Effector memory CD4-positive, alpha-beta T cell (primary cell): ENCODE measurements around the gene GRID1.
"Not testable (repeated sequence)": the region's sequence is repeated elsewhere in the genome, so short reads cannot be mapped to it uniquely, and the experiment has no call there.

Experiments used
- DNase-seq, 3 donors: peaks; one replicate each; pipeline ENCODE4 v3.0.0-alpha.2; 2020
- H3K27ac ChIP-seq: 2 replicates; pipeline ENCODE4 v1.7.0; 2013; ENCODE audit warnings: mild to moderate bottlenecking, low read length, moderate library complexity; ENCODE audit not compliant: insufficient read depth, poor library complexity, severe bottlenecking
- H3K27me3 ChIP-seq: replicated peaks from 2 replicates; pipeline ENCODE4 v1.7.0; 2013; ENCODE audit warnings: mild to moderate bottlenecking, low read length; ENCODE audit not compliant: insufficient read depth, control insufficient read depth, poor library complexity, severe bottlenecking
- H3K36me3 ChIP-seq: 2 replicates; pipeline ENCODE4 v1.7.0; 2013; ENCODE audit warnings: mild to moderate bottlenecking, low read length, moderate library complexity; ENCODE audit not compliant: control insufficient read depth, insufficient read depth
- H3K4me1 ChIP-seq: 2 replicates; pipeline ENCODE4 v1.7.0; 2013; ENCODE audit warnings: low read length, mild to moderate bottlenecking; ENCODE audit not compliant: control insufficient read depth, insufficient read depth, poor library complexity, severe bottlenecking
- H3K4me3 ChIP-seq: 2 replicates; pipeline ENCODE4 v1.7.0; 2013; ENCODE audit warnings: low read length, low read depth, mild to moderate bottlenecking; ENCODE audit not compliant: insufficient read depth, poor library complexity, severe bottlenecking
- H3K9me3 ChIP-seq: 2 replicates; pipeline ENCODE4 v1.7.0; 2013; ENCODE audit warnings: mild to moderate bottlenecking, low read length, moderate library complexity; ENCODE audit not compliant: control insufficient read depth

Gene GRID1

DNA sequence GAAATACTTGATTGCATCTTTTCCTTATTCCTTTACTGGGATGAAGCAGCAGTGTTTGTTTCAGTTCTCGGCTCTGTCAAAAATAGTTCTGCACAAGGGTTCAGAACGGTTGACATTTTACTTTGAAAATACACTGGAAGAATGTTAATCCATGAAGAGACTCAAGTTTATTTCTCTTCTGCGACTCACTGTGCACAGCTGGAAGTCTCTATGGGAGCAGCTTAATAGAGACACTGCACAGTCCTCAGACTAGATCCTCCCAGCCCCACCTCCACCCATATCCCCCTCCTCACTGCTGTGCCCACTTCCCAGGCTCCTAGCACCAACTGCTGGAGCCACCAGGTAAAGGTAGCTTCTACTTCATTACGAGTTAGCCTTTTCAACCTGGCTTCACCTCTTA is 517.8 kb downstream of the GRID1 start:
- no peak for DNase-seq
- Histone ChIP-seq H3K27ac (no peak overlapping the region), H3K4me1 (no peaks in the 10 kb centered on the region), H3K4me3 (no peak overlapping the region), H3K9me3 (no peaks in the 10 kb centered on the region), H3K27me3 (no peaks in the 10 kb centered on the region), H3K36me3 (no peaks in the 10 kb centered on the region)

DNA sequence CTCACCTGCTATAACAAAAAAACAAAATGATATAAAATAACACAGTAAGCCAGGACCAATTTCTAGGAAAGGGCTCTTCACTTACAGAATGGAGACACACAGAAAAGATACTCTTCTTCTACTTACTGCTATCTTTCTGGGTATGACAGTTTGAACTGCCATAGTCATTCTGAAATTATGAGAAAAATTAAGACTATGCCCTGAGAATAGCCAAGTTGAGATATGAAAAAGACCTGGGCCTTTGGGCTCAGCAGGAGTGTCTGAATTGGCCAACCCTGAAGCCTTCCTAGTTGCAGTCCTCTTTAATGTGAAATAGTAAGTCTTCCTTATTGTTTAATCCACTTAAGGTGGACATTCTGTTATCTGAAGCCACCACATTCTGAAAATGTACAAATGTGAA is 519.5 kb downstream of the GRID1 start:
- Histone ChIP-seq H3K36me3 (no peaks in the 10 kb centered on the region), H3K4me3 (no peak overlapping the region), H3K9me3 (no peaks in the 10 kb centered on the region), H3K4me1 (no peaks in the 10 kb centered on the region), H3K27me3 (no peaks in the 10 kb centered on the region), H3K27ac (no peak overlapping the region)
- DNase-seq = no peak

DNA sequence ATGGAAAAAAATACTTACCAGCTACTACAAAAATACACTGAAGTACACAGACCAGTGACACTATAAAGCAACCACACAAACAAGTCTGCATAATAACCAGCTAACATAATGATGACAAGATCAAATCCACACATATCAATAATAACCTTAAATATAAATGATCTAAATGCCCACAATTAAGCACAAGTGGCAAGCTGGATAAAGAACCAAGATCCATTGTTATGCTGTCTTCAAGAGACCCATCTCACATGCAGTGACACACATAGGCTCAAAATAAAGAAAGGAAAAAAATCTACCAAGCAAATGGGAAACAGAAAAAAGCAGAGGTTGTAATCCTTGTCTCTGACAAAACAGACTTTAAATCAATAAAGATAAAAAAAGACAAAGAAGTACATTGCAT is 527.9 kb downstream of the GRID1 start:
- not testable (repeated sequence) for H3K27ac ChIP-seq, H3K9me3 ChIP-seq, H3K27me3 ChIP-seq, H3K36me3 ChIP-seq, DNase-seq, H3K4me3 ChIP-seq, H3K4me1 ChIP-seq

DNA sequence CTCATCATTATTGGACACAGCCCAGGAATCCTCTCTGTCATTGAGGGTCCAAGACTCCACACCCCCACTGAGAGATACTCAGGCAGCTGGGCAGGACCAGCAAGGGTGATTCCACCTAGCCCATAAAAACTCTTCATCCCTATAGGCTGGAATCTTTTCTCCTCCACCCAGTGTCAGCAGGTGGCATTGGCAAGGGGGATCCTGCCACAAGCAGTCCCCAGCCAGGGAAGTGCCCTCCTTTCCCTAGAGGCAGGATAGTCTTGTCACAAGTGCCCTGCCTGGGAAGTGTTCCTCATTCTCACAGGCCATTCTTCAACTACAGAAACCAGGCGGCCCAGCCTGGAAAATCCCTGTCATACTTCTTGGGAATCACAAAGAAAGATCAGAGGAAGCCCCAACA is 533.6 kb downstream of the GRID1 start:
- no peak for DNase-seq
- Histone ChIP-seq H3K27me3 (no peaks in the 10 kb centered on the region), H3K4me3 (no peak overlapping the region), H3K27ac (no peak overlapping the region), H3K36me3 (no peaks in the 10 kb centered on the region), H3K4me1 (no peaks in the 10 kb centered on the region), H3K9me3 (peaks cover 5% of the 10 kb centered on the region)

DNA sequence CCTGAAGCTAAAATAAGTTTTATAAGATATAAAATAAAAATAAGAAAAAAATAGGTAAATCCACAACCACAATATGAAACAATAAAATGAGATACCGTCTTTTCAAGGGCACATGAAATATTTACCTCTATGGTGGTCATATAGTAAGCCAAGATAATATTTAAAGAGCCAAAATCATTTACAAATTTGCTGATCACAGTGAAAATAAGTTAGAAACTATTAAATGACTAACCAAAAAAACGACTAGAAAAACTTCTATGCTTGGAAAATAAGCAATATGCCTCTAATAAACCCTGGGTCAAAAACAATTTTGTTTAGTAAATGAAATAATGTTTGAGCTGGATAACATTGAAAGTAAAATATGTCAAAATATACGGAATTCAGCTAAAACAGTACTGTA is 535.2 kb downstream of the GRID1 start:
- H3K27me3 ChIP-seq = no peaks in the 10 kb centered on the region
- H3K27ac ChIP-seq = no peak overlapping the region
- no peaks in the 10 kb centered on the region for H3K36me3 ChIP-seq
- H3K9me3 ChIP-seq = no peaks in the 10 kb centered on the region
- no peak for DNase-seq
- H3K4me3 ChIP-seq = no peak overlapping the region
- H3K4me1 ChIP-seq = no peaks in the 10 kb centered on the region

DNA sequence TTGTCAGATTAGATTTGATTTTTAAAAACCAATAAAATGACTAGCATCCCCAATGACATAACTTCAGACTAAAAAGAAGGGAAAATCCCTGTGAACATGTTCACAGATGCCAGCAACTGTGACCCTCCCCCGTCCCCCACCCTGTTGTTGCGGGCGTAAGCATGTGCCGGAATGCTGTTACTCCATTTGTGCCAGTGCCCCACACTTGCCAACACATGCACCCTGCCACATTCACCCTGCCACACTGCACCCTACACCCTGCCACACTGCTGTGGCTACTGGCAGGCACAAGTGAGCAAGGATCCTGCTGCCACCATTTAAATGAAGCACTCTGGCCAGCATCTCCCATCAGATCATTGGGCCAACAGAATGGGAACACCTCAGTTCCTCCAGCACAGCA is 540.2 kb downstream of the GRID1 start:
- Histone ChIP-seq H3K36me3 (no peaks in the 10 kb centered on the region), H3K27ac (no peak overlapping the region), H3K4me3 (no peak overlapping the region), H3K4me1 (no peaks in the 10 kb centered on the region), H3K9me3 (no peaks in the 10 kb centered on the region), H3K27me3 (no peaks in the 10 kb centered on the region)
- DNase-seq = no peak

DNA sequence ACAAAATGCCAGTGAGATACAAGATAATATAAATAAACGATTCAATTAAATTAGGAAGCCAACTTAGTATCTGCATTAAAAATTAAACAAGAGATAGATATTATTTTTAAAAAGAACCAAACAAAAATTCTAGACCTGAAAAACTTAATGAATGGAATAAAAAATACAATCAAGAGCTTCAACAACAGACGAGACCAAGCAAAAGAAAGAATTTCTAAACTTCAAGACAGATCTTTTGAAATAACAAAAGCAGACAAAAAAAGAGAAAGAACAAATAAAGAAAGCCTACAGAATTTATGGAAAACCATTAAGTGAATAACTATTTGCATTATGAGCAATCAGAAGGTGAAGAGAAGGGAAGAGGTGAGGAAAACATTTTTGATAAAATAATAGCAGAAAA is 555.2 kb downstream of the GRID1 start:
- peaks cover 8% of the 10 kb centered on the region for H3K9me3 ChIP-seq
- no peak for DNase-seq
- H3K27me3 ChIP-seq = no peaks in the 10 kb centered on the region
- H3K27ac ChIP-seq = no peak overlapping the region
- no peaks in the 10 kb centered on the region for H3K4me1 ChIP-seq
- H3K36me3 ChIP-seq = no peaks in the 10 kb centered on the region
- H3K4me3 ChIP-seq = no peak overlapping the region

DNA sequence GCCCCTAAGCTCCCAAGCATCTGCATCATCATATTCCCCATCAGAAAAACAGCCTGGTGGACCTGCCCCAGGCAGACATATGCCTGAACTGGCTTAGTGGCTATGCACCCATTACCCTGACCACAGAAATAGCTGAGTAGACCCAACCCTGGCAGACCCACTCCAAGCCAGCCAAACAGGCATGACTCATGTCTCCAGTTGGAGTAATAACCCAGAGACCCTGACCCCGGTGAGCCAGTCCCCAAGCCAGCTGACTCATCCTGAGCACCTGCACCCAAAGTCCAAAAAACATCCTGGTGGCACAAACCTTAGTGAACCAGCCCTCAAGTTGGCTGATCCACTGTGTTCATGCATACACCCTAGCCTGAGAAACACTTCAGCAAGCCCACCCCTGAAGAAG is 555.9 kb downstream of the GRID1 start:
- H3K27ac ChIP-seq = no peak overlapping the region
- no peaks in the 10 kb centered on the region for H3K4me1 ChIP-seq
- H3K9me3 ChIP-seq = peaks cover 8% of the 10 kb centered on the region
- H3K27me3 ChIP-seq = no peaks in the 10 kb centered on the region
- H3K36me3 ChIP-seq = no peaks in the 10 kb centered on the region
- no peak overlapping the region for H3K4me3 ChIP-seq
- no peak for DNase-seq

DNA sequence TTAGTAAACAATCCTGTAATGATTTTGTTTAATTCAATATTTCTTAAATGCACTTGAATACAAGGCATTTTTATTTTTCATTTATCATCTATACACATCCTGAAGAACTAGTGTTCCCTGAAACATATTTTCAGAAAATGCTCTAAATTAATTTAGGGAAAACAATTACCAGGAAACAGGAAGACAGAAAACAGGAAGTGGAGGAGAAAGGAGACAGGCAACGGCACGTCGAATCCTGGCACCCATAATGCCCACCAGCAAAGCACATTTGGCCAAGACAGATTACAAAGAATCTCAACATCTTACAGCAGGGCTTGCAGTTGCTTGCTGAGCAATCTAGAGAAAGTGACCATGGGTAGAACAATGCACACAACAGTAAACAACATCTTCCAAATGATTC is 571.1 kb downstream of the GRID1 start:
- Histone ChIP-seq H3K9me3 (no peaks in the 10 kb centered on the region), H3K36me3 (no peaks in the 10 kb centered on the region), H3K4me3 (no peak overlapping the region), H3K27ac (no peak overlapping the region), H3K4me1 (no peaks in the 10 kb centered on the region), H3K27me3 (peaks cover 3% of the 10 kb centered on the region)
- DNase-seq = no peak

DNA sequence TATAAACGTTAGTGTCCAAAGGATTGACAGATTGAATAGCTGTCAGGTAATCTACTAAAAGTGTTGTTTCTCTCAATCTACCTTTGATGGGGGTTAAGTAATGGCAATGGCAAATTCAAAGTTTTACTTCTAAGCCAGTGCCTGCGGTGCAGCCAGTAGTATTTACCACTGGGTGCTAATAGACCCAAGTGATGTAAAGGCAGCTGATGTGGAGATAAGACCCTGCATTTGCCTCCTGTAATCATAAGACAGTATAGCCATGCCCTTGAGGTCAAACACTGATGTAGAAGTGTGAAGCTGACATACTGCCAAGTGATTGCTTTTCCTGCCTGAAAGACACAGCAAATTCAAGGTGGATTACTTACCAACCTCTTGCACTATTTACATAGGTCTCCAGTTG is 572.0 kb downstream of the GRID1 start:
- no peaks in the 10 kb centered on the region for H3K9me3 ChIP-seq
- H3K27ac ChIP-seq = no peak overlapping the region
- peaks cover 2% of the 10 kb centered on the region for H3K27me3 ChIP-seq
- no peaks in the 10 kb centered on the region for H3K4me1 ChIP-seq
- H3K4me3 ChIP-seq = no peak overlapping the region
- no peak for DNase-seq
- no peaks in the 10 kb centered on the region for H3K36me3 ChIP-seq

DNA sequence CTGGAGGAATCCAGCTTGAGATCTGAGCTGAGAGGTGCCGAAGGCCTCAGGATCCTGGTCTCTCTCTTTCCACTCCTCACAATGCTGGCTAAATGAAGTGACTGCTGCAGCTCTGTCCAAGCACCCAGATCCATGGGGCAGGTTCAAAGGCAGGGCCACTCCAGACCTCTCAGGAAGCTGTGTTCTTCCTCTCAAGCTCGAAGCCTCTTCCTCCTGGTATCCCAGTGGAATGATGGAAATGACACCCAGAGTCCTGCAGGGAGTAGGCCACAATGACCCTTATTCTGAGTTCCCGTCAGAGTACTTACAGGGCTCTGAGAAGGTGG is 574.1 kb downstream of the GRID1 start:
- no peaks in the 10 kb centered on the region for H3K27me3 ChIP-seq
- DNase-seq = no peak
- H3K36me3 ChIP-seq = no peaks in the 10 kb centered on the region
- no peak overlapping the region for H3K27ac ChIP-seq
- no peaks in the 10 kb centered on the region for H3K4me1 ChIP-seq
- H3K4me3 ChIP-seq = no peak overlapping the region
- no peaks in the 10 kb centered on the region for H3K9me3 ChIP-seq
